Osteocyte (in vitro differentiated cells): ENCODE results near the gene GRHL3. TPM values are rescaled to one million over a fixed set of nuclear protein-coding genes. Genes with fewer than 3 reads are reported as not detected.
A peak's percentile ranks its signal among the peaks of the same experiment; 100 is the strongest.

Experiments used
- DNase-seq: peaks from one replicate; pipeline ENCODE4 v3.0.0; 2021; ENCODE audit warnings: mixed read lengths; ENCODE audit not compliant: unreplicated experiment; ENCODE audit errors: extremely low spot score
- H3K27ac Mint-ChIP-seq: one replicate; pipeline ENCODE4 v1.8.0; 2021; ENCODE audit warnings: mild to moderate bottlenecking, mixed read lengths; ENCODE audit not compliant: unreplicated experiment
- H3K27me3 Mint-ChIP-seq: one replicate; pipeline ENCODE4 v1.8.0; 2021; ENCODE audit warnings: mixed read lengths; ENCODE audit not compliant: unreplicated experiment
- H3K36me3 Mint-ChIP-seq: one replicate; pipeline ENCODE4 v1.8.0; 2021; ENCODE audit warnings: mixed read lengths; ENCODE audit not compliant: unreplicated experiment
- H3K4me1 Mint-ChIP-seq: one replicate; pipeline ENCODE4 v1.8.0; 2021; ENCODE audit warnings: mixed read lengths; ENCODE audit not compliant: unreplicated experiment
- H3K4me3 Mint-ChIP-seq: one replicate; pipeline ENCODE4 v1.8.0; 2021; ENCODE audit warnings: mild to moderate bottlenecking, moderate library complexity, mixed read lengths; ENCODE audit not compliant: unreplicated experiment
- H3K9me3 Mint-ChIP-seq: one replicate; pipeline ENCODE4 v1.8.0; 2021; ENCODE audit warnings: mixed read lengths; ENCODE audit not compliant: unreplicated experiment
- total RNA-seq: library from RNA; stranded (reverse); gene quantifications from 2 replicates; pipeline ENCODE4 v1.2.1, GENCODE V29; 2021
- TF ChIP-seq, protein P1 (sequence below): fragments of 200-600 bp; sonication (generic); IDR thresholded peaks from 2 replicates; pipeline ENCODE4 v1.5.0; 2021; ENCODE audit warnings: antibody characterized with exemption, mild to moderate bottlenecking, moderate library complexity

The GRHL3 gene
- total RNA-seq, 1 donor from 2014 or later: not detected

DNA sequence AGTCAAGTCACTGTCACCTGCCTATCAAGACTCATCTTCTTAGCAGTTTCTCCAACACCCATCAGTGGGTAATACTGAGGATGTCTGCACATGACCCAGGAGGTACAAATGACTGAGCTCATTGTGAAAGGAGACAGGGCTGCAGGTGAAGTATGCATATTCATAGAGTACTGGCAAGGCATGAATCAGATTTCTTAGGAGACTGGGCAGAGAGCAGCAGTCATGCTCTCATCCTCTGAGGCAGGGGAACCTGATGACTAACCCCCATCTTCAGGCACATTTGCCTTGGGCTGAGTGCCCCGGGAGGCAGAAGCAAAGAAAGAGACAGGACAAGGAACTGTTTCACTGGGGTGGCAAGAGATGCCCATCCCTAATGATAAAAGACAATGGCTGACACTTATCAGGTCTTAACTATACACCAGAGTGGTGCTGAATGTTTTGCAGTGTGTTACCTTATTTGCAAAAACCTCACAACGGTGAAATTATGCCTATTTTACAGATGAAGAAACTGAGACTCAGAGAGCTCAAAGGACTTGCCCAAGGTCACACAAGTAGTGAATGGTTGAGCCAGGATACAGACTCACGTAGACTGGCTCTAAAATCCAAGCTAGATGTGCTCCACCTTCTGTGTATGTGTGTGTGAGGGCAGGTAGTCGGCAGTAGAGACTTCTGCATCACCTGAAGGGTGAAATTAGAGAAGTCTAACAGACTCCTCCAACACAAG lies 9.2 kb upstream of the GRHL3 start:
- Mint-ChIP-seq H3K36me3 (no peaks in the 10 kb centered on the region), H3K27me3 (peaks cover 2% of the 10 kb centered on the region), H3K4me1 (peaks cover 12% of the 10 kb centered on the region), H3K9me3 (no peaks in the 10 kb centered on the region), H3K27ac (no peak overlapping the region), H3K4me3 (no peak overlapping the region)
- TF ChIP-seq, protein P1, sequence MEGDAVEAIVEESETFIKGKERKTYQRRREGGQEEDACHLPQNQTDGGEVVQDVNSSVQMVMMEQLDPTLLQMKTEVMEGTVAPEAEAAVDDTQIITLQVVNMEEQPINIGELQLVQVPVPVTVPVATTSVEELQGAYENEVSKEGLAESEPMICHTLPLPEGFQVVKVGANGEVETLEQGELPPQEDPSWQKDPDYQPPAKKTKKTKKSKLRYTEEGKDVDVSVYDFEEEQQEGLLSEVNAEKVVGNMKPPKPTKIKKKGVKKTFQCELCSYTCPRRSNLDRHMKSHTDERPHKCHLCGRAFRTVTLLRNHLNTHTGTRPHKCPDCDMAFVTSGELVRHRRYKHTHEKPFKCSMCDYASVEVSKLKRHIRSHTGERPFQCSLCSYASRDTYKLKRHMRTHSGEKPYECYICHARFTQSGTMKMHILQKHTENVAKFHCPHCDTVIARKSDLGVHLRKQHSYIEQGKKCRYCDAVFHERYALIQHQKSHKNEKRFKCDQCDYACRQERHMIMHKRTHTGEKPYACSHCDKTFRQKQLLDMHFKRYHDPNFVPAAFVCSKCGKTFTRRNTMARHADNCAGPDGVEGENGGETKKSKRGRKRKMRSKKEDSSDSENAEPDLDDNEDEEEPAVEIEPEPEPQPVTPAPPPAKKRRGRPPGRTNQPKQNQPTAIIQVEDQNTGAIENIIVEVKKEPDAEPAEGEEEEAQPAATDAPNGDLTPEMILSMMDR: no peak
- DNase-seq: no peak

DNA sequence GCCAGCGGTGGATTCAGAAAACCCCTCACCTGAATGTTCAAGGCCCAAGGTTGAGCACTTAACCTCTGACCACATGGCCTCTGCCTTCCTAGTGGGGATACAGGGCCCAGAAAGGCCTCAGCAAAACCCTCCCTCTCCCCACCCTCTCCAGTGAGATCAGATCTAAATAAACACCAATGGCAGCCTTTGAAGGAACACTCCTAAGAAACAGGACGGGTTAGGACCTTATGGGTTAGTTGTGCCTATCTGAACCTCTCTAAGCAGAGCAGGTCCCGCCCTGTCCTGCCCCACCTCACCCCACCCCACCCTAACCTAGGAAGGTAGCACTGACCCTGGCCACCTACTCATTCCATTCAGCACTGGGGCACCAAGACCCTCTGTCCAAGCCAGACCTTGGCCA lies 7.9 kb upstream of the GRHL3 start:
- DNase-seq: no peak
- H3K36me3 Mint-ChIP-seq: no peaks in the 10 kb centered on the region
- H3K27me3 Mint-ChIP-seq: peaks cover 3% of the 10 kb centered on the region
- H3K27ac Mint-ChIP-seq: no peak overlapping the region
- TF ChIP-seq, protein P1: no peak
- peaks cover 12% of the 10 kb centered on the region for H3K4me1 Mint-ChIP-seq
- no peak overlapping the region for H3K4me3 Mint-ChIP-seq
- no peaks in the 10 kb centered on the region for H3K9me3 Mint-ChIP-seq

DNA sequence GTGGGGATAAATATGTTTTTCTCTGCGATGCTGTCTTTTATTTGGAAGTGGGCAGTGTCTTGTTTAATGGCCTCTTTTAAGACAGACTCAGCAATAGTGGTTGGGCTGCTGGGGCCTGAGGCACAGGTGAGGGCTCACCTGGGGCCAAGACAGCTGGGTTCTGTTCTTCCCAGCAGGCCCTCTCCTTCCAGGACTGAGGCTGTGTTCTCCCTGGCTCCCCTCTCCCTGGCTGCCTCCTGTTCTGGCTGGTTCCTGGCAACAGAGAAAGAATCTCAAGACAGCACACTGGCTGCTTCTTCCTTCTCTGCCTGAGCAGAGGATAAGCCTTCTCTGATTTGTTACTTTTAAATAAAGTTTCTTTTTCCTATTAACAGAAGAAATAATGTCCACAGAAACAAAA lies 7.4 kb upstream of the GRHL3 start:
- Mint-ChIP-seq H3K9me3 (no peaks in the 10 kb centered on the region), H3K27ac (no peak overlapping the region), H3K27me3 (peaks cover 3% of the 10 kb centered on the region), H3K4me1 (peaks cover 12% of the 10 kb centered on the region), H3K4me3 (no peak overlapping the region), H3K36me3 (no peaks in the 10 kb centered on the region)
- TF ChIP-seq, protein P1: no peak
- DNase-seq: no peak

GRCh38 chr1:24315391-24315790 lies 3.8 kb upstream of the GRHL3 start:
- Mint-ChIP-seq H3K27me3 (peaks cover 19% of the 10 kb centered on the region), H3K27ac (no peak overlapping the region), H3K4me1 (peaks cover 23% of the 10 kb centered on the region), H3K9me3 (no peaks in the 10 kb centered on the region), H3K4me3 (no peak overlapping the region), H3K36me3 (no peaks in the 10 kb centered on the region)
- TF ChIP-seq, protein P1: no peak
- DNase-seq: no peak

DNA sequence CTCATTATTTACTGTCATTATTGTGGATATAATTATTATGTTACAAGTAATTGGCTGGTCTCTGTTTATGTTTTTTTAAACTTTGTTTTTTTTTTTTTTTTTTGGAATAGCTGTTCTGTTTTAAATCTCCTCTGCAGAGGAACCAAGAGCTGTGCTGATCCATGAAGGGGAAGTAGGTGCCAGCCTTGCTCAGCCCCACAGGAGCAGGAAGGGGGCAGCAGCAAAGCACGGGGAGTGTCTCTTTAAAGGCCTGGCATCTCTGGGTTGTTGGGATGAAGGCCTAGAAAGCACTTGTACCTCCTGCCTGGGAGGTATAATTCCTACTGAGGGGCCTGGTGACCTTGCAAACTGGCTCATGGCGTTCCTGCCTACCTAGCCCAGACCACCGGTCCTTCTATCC lies 2.5 kb upstream of the GRHL3 start:
- H3K4me1 Mint-ChIP-seq: peaks cover 28% of the 10 kb centered on the region
- TF ChIP-seq, protein P1: peak; percentile 13
- no peaks in the 10 kb centered on the region for H3K9me3 Mint-ChIP-seq

More for the DNA sequence above, 2.5 kb upstream of the GRHL3 start:
- no peak overlapping the region for H3K27ac Mint-ChIP-seq
- no peak overlapping the region for H3K4me3 Mint-ChIP-seq
- H3K36me3 Mint-ChIP-seq: no peaks in the 10 kb centered on the region
- DNase-seq: no peak
- H3K27me3 Mint-ChIP-seq: peaks cover 27% of the 10 kb centered on the region
